Endothelial cell of umbilical vein (primary cell): ENCODE data around the gene ARID1B. TPM values are rescaled to one million over a fixed set of nuclear protein-coding genes. Genes with fewer than 3 reads are reported as not detected.
A peak's percentile ranks its signal among the peaks of the same experiment; 100 is the strongest.

Experiments used
- BruUV-seq: library from RNA; stranded (reverse); fragments of 400-500 nt; replicated peaks from 2 replicates; lab custom pipeline; 2021; lab: Mats Ljungman, UMichigan
- CTCF ChIA-PET: fragments of 300-600, 350-600 bp; sonication (Branson Sonifier 250); formaldehyde crosslinking; loops from one replicate; lab custom pipeline; 2021; ENCODE audit warnings: antibody characterized with exemption, inconsistent platforms; lab: Charles Lee
- POLR2A ChIA-PET: fragments of 300-600, 350-600 bp; sonication (Branson Sonifier 250); formaldehyde crosslinking; loops from one replicate; lab custom pipeline; 2021; ENCODE audit warnings: antibody characterized with exemption, inconsistent platforms; lab: Charles Lee
- DNase-seq: peaks from one replicate; pipeline ENCODE4 v3.0.0-alpha.2; 2011; ENCODE audit warnings: low read depth, low spot score
- FAIRE-seq: peaks from 2 replicates; lab custom pipeline; 2011; peaks lifted over from hg19 to GRCh38; lab: Jason Lieb, UNC
- H2AFZ ChIP-seq: 2 replicates; pipeline ENCODE4 v1.6.0; 2012; ENCODE audit warnings: low read depth, low read length, control low read depth, inconsistent platforms
- H3K27ac ChIP-seq: 2 replicates; pipeline ENCODE4 v1.5.1; 2011; ENCODE audit warnings: low read depth, mild to moderate bottlenecking, control low read depth, low read length, moderate library complexity; ENCODE audit not compliant: insufficient read depth
- H3K27me3 ChIP-seq, 2 experiments: 2 replicates each; pipeline versions ENCODE4 v1.6.0 to v1.6.1; 2011; ENCODE audit warnings: low read length in 2 of 2, mixed read lengths in 1 of 2; ENCODE audit not compliant: control insufficient read depth in 2 of 2, insufficient read depth in 2 of 2
- H3K36me3 ChIP-seq, 2 experiments: 2 replicates in 1 of 2; 3 replicates in 1 of 2; pipeline ENCODE4 v1.5.1; 2011; ENCODE audit warnings: low read length in 2 of 2, mild to moderate bottlenecking in 1 of 2, moderate library complexity in 1 of 2; ENCODE audit not compliant: control insufficient read depth in 2 of 2, insufficient read depth in 2 of 2; ENCODE audit errors: extremely low read depth in 1 of 2
- H3K4me1 ChIP-seq: 3 replicates; pipeline ENCODE4 v1.5.1; 2011; ENCODE audit warnings: mild to moderate bottlenecking, low read length; ENCODE audit not compliant: control insufficient read depth, insufficient read depth; ENCODE audit errors: extremely low read depth
- H3K4me2 ChIP-seq: 2 replicates; pipeline ENCODE4 v1.6.1; 2011; ENCODE audit warnings: low read length, control low read depth, mixed read lengths; ENCODE audit not compliant: insufficient read depth
- H3K4me3 ChIP-seq, 3 experiments: fragments of 200-600 bp in 1 of 3; sonication (generic), shearing (Covaris generic) in 1 of 3; replicated peaks in 1 of 3; 2 replicates each; pipeline ENCODE4 v1.5.1; 2011 to 2016; ENCODE audit warnings: control low read depth in 3 of 3, low read length in 3 of 3, mild to moderate bottlenecking in 2 of 3, inconsistent platforms in 1 of 3, low read depth in 1 of 3, moderate library complexity in 1 of 3; ENCODE audit not compliant: insufficient read depth in 1 of 3
- H3K79me2 ChIP-seq: 2 replicates; pipeline ENCODE4 v1.6.0; 2012; ENCODE audit warnings: low read length, inconsistent platforms; ENCODE audit not compliant: control insufficient read depth, insufficient read depth
- H3K9ac ChIP-seq: replicated peaks from 2 replicates; pipeline ENCODE3; 2011; ENCODE audit warnings: low read length, control low read depth; ENCODE audit not compliant: insufficient read depth; ENCODE audit errors: extremely low read depth
- H3K9me1 ChIP-seq: replicated peaks from 3 replicates; pipeline ENCODE4 v1.6.0; 2011; ENCODE audit warnings: mild to moderate bottlenecking, low read length; ENCODE audit not compliant: control insufficient read depth, insufficient read depth; ENCODE audit errors: extremely low read depth
- H3K9me3 ChIP-seq: replicated peaks from 2 replicates; pipeline ENCODE4 v1.5.1; 2012; ENCODE audit warnings: low read length, inconsistent platforms; ENCODE audit not compliant: control insufficient read depth, insufficient read depth
- H4K20me1 ChIP-seq: replicated peaks from 2 replicates; pipeline ENCODE3; 2011; ENCODE audit warnings: mild to moderate bottlenecking, low read length; ENCODE audit not compliant: control insufficient read depth, insufficient read depth; ENCODE audit errors: extremely low read depth
- MYC ChIP-seq: IDR thresholded peaks from one replicate; pipeline ENCODE4 v1.6.1; 2011; ENCODE audit warnings: mild to moderate bottlenecking, low read depth, low read length
- POLR2AphosphoS5 ChIP-seq: IDR thresholded peaks from 2 replicates; pipeline ENCODE4 v1.6.1; 2012; ENCODE audit warnings: low read depth, mild to moderate bottlenecking, control low read depth, low read length, moderate library complexity; ENCODE audit not compliant: insufficient read depth
- dilution Hi-C: fragments of 300-500 bp; cut with MboI; formaldehyde crosslinking; loops from one replicate; pipeline ENCODE4 v1.15.0; 2019; ENCODE audit warnings: low sequenced_read_pairs; ENCODE audit not compliant: extremely low pct_ligation_motif_present
- intact Hi-C: fragments of 100-400 bp; cut with micrococcal nuclease; formaldehyde crosslinking; loops from one replicate; pipeline ENCODE4 v1.10.0; 2022
- polyA plus RNA-seq, 4 experiments: library from polyadenylated mRNA; depleted of rRNA in 3 of 4; stranded (reverse) in 3 of 4; unstranded in 1 of 4; fragments of >200 nt; gene quantifications; 2 replicates each; pipeline versions ENCODE4 v1.2.1 to v1.2.3, GENCODE V29; 2011 to 2012; ENCODE audit warnings: missing spikeins in 1 of 4
- total RNA-seq: library from RNA; stranded (reverse); gene quantifications from 2 replicates; pipeline ENCODE4 v1.2.3, GENCODE V29; 2021
- TF ChIP-seq, protein P1 (sequence below), 2 donors: IDR thresholded peaks; 1 replicate in 1 of 2; 2 replicates in 1 of 2; pipeline ENCODE4 v1.5.1; 2011; ENCODE audit warnings: low read length in 2 of 2, mild to moderate bottlenecking in 2 of 2, moderate library complexity in 2 of 2, control low read depth in 1 of 2, inconsistent platforms in 1 of 2, low read depth in 1 of 2; ENCODE audit not compliant: insufficient read depth in 1 of 2; ENCODE audit errors: extremely low read depth in 1 of 2

ARID1B gene
- total and polyA plus RNA-seq, 2 donors (not counting 3 experiments of a cell fraction or from before 2014, with no cell fraction given) = 21.8 to 89.5 TPM

DNA sequence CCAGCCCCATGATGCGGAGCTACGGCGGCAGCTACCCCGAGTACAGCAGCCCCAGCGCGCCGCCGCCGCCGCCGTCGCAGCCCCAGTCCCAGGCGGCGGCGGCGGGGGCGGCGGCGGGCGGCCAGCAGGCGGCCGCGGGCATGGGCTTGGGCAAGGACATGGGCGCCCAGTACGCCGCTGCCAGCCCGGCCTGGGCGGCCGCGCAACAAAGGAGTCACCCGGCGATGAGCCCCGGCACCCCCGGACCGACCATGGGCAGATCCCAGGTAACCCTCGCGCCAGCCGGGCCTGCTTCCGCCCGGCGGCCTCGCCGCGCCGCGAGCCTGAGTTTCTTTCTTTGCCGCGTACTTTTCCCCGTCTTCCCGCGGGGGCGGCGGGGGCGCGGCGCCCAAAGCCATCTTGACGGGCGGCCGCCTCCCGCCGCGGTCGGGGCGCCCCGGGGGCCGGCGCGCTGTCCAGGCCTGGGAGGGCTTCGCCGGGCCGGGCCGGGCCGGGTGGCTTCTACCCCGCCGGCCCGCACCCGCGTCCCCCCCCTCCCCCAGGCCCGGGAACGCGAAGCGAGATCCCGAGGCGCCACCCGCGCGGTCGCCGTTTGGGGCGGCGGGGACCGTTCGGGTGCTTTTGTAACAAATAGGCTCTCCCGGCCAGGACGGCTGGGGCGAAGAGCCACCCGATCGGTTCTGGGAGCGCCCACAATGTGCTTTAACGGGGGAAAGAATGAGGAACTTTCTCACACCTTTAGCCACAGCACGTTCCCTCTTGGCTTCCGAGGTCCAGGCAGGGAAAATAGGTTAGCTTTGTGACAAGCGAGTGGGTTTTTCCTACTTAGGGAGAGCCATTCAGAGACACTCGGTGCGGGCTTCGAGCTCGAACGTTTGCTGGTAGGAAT is 2.3 kb downstream of the ARID1B start:
- Histone ChIP-seq H3K4me2 (peak overlapping the region; percentile 100), H3K79me2 (peaks cover 71% of the 10 kb centered on the region), H2AFZ (peak overlapping the region; percentile 66), H3K36me3 (peaks cover 0 to 3% of the 10 kb centered on the region in 2 experiments), H3K4me1 (peaks cover 46% of the 10 kb centered on the region), H3K9me1 (no peaks in the 10 kb centered on the region), H3K9ac (peak overlapping the region; percentile 87), H3K27ac (peak overlapping the region; percentile 79), H4K20me1 (peaks cover 27% of the 10 kb centered on the region), H3K4me3 (peak overlapping the region; percentile 90 to 99 (median 97)), H3K9me3 (no peaks in the 10 kb centered on the region), H3K27me3 (no peaks in the 10 kb centered on the region)
- BruUV-seq = no TSS peak
- no peak for FAIRE-seq
- intact Hi-C loops = loop anchor here (1.0 to 10.0 kb wide), 11 partner anchors 12 to 1452 kb away; no protein-coding TSS in a partner anchor
- peak; percentile 34 for DNase-seq
- TF ChIP-seq POLR2AphosphoS5 = peak; percentile 21
- TF ChIP-seq, protein P1, sequence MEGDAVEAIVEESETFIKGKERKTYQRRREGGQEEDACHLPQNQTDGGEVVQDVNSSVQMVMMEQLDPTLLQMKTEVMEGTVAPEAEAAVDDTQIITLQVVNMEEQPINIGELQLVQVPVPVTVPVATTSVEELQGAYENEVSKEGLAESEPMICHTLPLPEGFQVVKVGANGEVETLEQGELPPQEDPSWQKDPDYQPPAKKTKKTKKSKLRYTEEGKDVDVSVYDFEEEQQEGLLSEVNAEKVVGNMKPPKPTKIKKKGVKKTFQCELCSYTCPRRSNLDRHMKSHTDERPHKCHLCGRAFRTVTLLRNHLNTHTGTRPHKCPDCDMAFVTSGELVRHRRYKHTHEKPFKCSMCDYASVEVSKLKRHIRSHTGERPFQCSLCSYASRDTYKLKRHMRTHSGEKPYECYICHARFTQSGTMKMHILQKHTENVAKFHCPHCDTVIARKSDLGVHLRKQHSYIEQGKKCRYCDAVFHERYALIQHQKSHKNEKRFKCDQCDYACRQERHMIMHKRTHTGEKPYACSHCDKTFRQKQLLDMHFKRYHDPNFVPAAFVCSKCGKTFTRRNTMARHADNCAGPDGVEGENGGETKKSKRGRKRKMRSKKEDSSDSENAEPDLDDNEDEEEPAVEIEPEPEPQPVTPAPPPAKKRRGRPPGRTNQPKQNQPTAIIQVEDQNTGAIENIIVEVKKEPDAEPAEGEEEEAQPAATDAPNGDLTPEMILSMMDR (IDR thresholded peaks at IDR 0.05; ENCODE audit: extremely low read depth in 1 of 2, insufficient read depth in 1 of 2, low read depth in 1 of 2, low read length in 2 of 2) = peak in 1 of 2 donors; percentile 3
- no peak for TF ChIP-seq MYC
- dilution Hi-C loops = no loop called here
- POLR2A ChIA-PET = no interaction called here
- CTCF ChIA-PET = interaction anchor here (0.6 to 1.5 kb wide), 7 partner anchors 13 to 255 kb away, joined by 3 to 6 read pairs (median 3); no protein-coding TSS in a partner anchor
